Kidney (tissue), 14 donors: Measurements from ENCODE around the gene VPS35L. TPM values are rescaled to one million over a fixed set of nuclear protein-coding genes. Genes with fewer than 3 reads are reported as not detected.

ENCODE experiments used
- DNase-seq, 5 donors: peaks; one replicate each; pipeline ENCODE4 v3.0.0-alpha.2; 2013 to 2020
- FAIRE-seq: peaks from 2 replicates; lab custom pipeline; 2012; peaks lifted over from hg19 to GRCh38; lab: Jason Lieb, UNC
- H3K27ac ChIP-seq, 2 donors: one replicate each; pipeline ENCODE4 v1.7.0; 2013; ENCODE audit warnings: low read depth in 2 of 2, low read length in 2 of 2, inconsistent platforms in 1 of 2
- H3K27me3 ChIP-seq: one replicate; pipeline ENCODE4 v1.7.1; 2013; ENCODE audit warnings: low read length, inconsistent platforms; ENCODE audit not compliant: control insufficient read depth, insufficient read depth
- H3K36me3 ChIP-seq, 3 donors: one replicate each; pipeline versions ENCODE4 v1.7.0 to v1.7.1; 2013; ENCODE audit warnings: low read length in 3 of 3, control low read depth in 1 of 3, inconsistent platforms in 1 of 3; ENCODE audit not compliant: insufficient read depth in 3 of 3, control insufficient read depth in 2 of 3
- H3K4me1 ChIP-seq, 3 donors: one replicate each; pipeline versions ENCODE4 v1.7.0 to v1.7.1; 2013; ENCODE audit warnings: low read length in 3 of 3, inconsistent platforms in 1 of 3, low read depth in 1 of 3; ENCODE audit not compliant: control insufficient read depth in 2 of 3, insufficient read depth in 2 of 3
- H3K4me3 ChIP-seq, 3 donors: one replicate each; pipeline versions ENCODE4 v1.7.0 to v1.8.1; 2013; ENCODE audit warnings: low read length in 3 of 3, control low read depth in 1 of 3, inconsistent platforms in 1 of 3
- H3K9ac ChIP-seq, 3 donors: one replicate each; pipeline versions ENCODE4 v1.7.0 to v1.7.1; 2013; ENCODE audit warnings: low read length in 3 of 3, control low read depth in 1 of 3, inconsistent platforms in 1 of 3
- H3K9me3 ChIP-seq, 3 donors: one replicate each; pipeline versions ENCODE4 v1.7.0 to v1.7.1; 2013; ENCODE audit warnings: low read length in 3 of 3, control low read depth in 1 of 3, inconsistent platforms in 1 of 3; ENCODE audit not compliant: control insufficient read depth in 2 of 3, insufficient read depth in 1 of 3
- intact Hi-C: fragments of 100-400 bp; cut with DNase I; formaldehyde crosslinking; loops from one replicate; pipeline ENCODE4 v1.11.1; 2022
- polyA plus RNA-seq: library from polyadenylated mRNA; stranded (reverse); fragments of 350-450 nt; fragmentation: Illumina TruSeq; extraction: RNeasy Lipid Tissue Mini Kit (QIAGEN cat#74804); gene quantifications from one replicate; pipeline ENCODE4 v1.2.3, GENCODE V29; 2014; ENCODE audit warnings: low read depth, low replicate concordance; ENCODE audit not compliant: insufficient read depth
- total RNA-seq: library from RNA; stranded (reverse); fragmentation: NEBNext Ultra II Directional; extraction: Animal tissue kit (Norgen Biotek cat#: 25700); gene quantifications from one replicate; pipeline ENCODE4 v1.2.1, GENCODE V29; 2021
- TF ChIP-seq, protein P1 (sequence below): IDR thresholded peaks from 3 replicates; pipeline ENCODE4 v1.5.1; 2012; ENCODE audit warnings: mild to moderate bottlenecking, moderate library complexity, borderline replicate concordance; ENCODE audit not compliant: insufficient read depth; ENCODE audit errors: extremely low read depth
- donor health status: control.
- donor health status: control.
- donor health status: control.
- donor health status: control.
- donor health status: control.
- donor health status: DM: yes; HTN: yes; CAD: no.
- donor health status: Normal renal cell carcinoma (clear cell type).

VPS35L gene
- total and polyA plus RNA-seq, 2 donors from 2014 or later: 42.4 to 63.5 TPM

GRCh38 chr16:19666477-19666876 is 111.0 kb downstream of the VPS35L start:
- DNase-seq (no peak), FAIRE-seq (no peak)
- intact Hi-C loops: no loop called here
- H3K9me3 ChIP-seq: peaks cover 0 to 3% (median 0%) of the 10 kb centered on the region in 3 donors
- H3K36me3 ChIP-seq: peaks cover 0 to 1% (median 0%) of the 10 kb centered on the region in 3 donors
- H3K4me3 ChIP-seq: no peak overlapping the region
- H3K27ac ChIP-seq: no peak overlapping the region
- H3K9ac ChIP-seq: no peak overlapping the region
- peaks cover 0 to 2% (median 0%) of the 10 kb centered on the region in 3 donors for H3K4me1 ChIP-seq
- no peaks in the 10 kb centered on the region for H3K27me3 ChIP-seq
- TF ChIP-seq, protein P1, sequence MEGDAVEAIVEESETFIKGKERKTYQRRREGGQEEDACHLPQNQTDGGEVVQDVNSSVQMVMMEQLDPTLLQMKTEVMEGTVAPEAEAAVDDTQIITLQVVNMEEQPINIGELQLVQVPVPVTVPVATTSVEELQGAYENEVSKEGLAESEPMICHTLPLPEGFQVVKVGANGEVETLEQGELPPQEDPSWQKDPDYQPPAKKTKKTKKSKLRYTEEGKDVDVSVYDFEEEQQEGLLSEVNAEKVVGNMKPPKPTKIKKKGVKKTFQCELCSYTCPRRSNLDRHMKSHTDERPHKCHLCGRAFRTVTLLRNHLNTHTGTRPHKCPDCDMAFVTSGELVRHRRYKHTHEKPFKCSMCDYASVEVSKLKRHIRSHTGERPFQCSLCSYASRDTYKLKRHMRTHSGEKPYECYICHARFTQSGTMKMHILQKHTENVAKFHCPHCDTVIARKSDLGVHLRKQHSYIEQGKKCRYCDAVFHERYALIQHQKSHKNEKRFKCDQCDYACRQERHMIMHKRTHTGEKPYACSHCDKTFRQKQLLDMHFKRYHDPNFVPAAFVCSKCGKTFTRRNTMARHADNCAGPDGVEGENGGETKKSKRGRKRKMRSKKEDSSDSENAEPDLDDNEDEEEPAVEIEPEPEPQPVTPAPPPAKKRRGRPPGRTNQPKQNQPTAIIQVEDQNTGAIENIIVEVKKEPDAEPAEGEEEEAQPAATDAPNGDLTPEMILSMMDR: no peak

GRCh38 chr16:19672378-19672777 is 116.9 kb downstream of the VPS35L start:
- no peak overlapping the region for H3K9ac ChIP-seq
- H3K4me3 ChIP-seq: no peak overlapping the region
- H3K9me3 ChIP-seq: no peaks in the 10 kb centered on the region
- H3K36me3 ChIP-seq: no peaks in the 10 kb centered on the region
- H3K27ac ChIP-seq: no peak overlapping the region
- DNase-seq (no peak), FAIRE-seq (no peak)
- H3K4me1 ChIP-seq: peaks cover 0 to 2% (median 0%) of the 10 kb centered on the region in 3 donors
- intact Hi-C loops: no loop called here
- H3K27me3 ChIP-seq: no peaks in the 10 kb centered on the region
- TF ChIP-seq, protein P1: no peak

DNA sequence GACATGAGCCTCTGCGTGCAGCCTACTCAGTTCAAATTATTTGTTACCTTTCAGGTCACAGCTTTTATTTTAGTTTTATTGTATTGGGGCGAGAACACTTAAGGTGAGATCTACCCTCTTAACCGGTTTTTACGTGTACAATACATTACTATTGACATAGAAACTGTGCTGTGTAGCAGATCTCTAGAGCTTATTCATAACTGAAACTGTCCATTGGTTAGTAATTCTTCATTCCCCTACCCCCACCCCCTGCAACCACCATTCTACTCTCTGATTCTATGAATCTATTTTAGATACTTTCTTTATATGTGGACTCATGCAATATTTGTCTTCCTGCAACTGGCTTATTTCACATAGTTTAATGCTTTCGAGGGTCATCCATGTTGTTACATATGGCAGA is 119.0 kb downstream of the VPS35L start:
- Histone ChIP-seq H3K4me3 (no peak overlapping the region), H3K9ac (no peak overlapping the region), H3K4me1 (no peaks in the 10 kb centered on the region), H3K27ac (no peak overlapping the region), H3K36me3 (peaks cover 0 to 5% (median 0%) of the 10 kb centered on the region in 3 donors), H3K27me3 (no peaks in the 10 kb centered on the region), H3K9me3 (no peaks in the 10 kb centered on the region)
- TF ChIP-seq, protein P1: no peak
- FAIRE-seq (no peak), DNase-seq (no peak)
- intact Hi-C loops: no loop called here

DNA sequence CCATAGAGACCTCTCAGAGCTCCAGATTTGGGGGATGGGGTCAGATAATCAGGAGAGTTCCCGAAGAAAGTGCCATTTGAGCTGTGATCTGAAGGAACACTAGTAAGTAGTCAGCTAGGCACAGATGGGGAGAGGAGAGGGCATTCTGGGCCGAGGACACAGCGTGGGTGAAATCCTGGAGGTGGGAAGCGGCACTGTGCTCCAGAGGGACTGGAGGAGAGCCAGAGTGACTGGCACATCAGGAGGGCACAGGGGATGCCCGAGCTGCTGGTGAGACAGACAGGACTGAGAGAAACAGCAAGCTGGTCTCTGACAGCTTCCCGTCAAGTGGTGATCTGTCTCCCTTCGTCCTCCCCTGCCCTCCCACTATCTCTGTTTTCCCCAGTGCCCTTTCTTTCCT is 121.9 kb downstream of the VPS35L start:
- H3K4me3 ChIP-seq: no peak overlapping the region
- DNase-seq: no peak
- no peak overlapping the region for H3K27ac ChIP-seq
- no peaks in the 10 kb centered on the region for H3K9me3 ChIP-seq
- intact Hi-C loops: no loop called here
- no peak for FAIRE-seq
- peaks cover 0 to 10% (median 6%) of the 10 kb centered on the region in 3 donors for H3K36me3 ChIP-seq
- no peaks in the 10 kb centered on the region for H3K27me3 ChIP-seq
- TF ChIP-seq, protein P1: no peak
- H3K9ac ChIP-seq: no peak overlapping the region
- H3K4me1 ChIP-seq: no peaks in the 10 kb centered on the region
